GM19438 (cell line): ENCODE measurements around the gene DR1.
A peak's percentile ranks its signal among the peaks of the same experiment; 100 is the strongest.
"Not testable (repeated sequence)": the region's sequence is repeated elsewhere in the genome, so short reads cannot be mapped to it uniquely, and the experiment has no call there.

Source experiments
- ATAC-seq: cut with Tn5 transposase; IDR thresholded peaks from one replicate; pipeline ENCODE4 v1.9.1; 2021; ENCODE audit warnings: low read depth; ENCODE audit not compliant: unreplicated experiment

The DR1 gene

GRCh38 chr1:93339171-93339697, 6.5 kb upstream of the DR1 start:
- no peak for ATAC-seq

GRCh38 chr1:93340090-93340489, 5.6 kb upstream of the DR1 start:
- no peak for ATAC-seq

GRCh38 chr1:93344484-93344883, 1.2 kb upstream of the DR1 start:
- ATAC-seq: no peak

GRCh38 chr1:93344886-93345632, 648 bp upstream of the DR1 start:
- peak; percentile 29 for ATAC-seq

GRCh38 chr1:93346421-93346993, 800 bp downstream of the DR1 start:
- peak; percentile 30 for ATAC-seq

GRCh38 chr1:93347334-93347899, 1.7 kb downstream of the DR1 start:
- ATAC-seq: no peak

- ATAC-seq: no peak
Observed at GRCh38 chr1:93348104-93348728, 2.5 kb downstream of the DR1 start.

GRCh38 chr1:93349231-93350135, 3.8 kb downstream of the DR1 start:
- ATAC-seq: no peak

GRCh38 chr1:93350322-93350721, 4.6 kb downstream of the DR1 start:
- ATAC-seq: no peak

GRCh38 chr1:93350875-93351274, 5.2 kb downstream of the DR1 start:
- ATAC-seq: no peak

- not testable (repeated sequence) for ATAC-seq
Observed at GRCh38 chr1:93351346-93351745, 5.6 kb downstream of the DR1 start.

- no peak for ATAC-seq
Observed at GRCh38 chr1:93352376-93352775, 6.7 kb downstream of the DR1 start.

GRCh38 chr1:93353286-93353685, 7.6 kb downstream of the DR1 start:
- no peak for ATAC-seq

GRCh38 chr1:93354749-93355148, 9.0 kb downstream of the DR1 start:
- ATAC-seq: no peak

- no peak for ATAC-seq
Observed at GRCh38 chr1:93357242-93357641, 11.5 kb downstream of the DR1 start.

- ATAC-seq: no peak
Observed at GRCh38 chr1:93358293-93358692, 12.6 kb downstream of the DR1 start.

GRCh38 chr1:93360111-93360510, 14.4 kb downstream of the DR1 start:
- no peak for ATAC-seq

GRCh38 chr1:93362237-93362636, 16.5 kb downstream of the DR1 start:
- no peak for ATAC-seq

- ATAC-seq: no peak
Observed at GRCh38 chr1:93365813-93366212, 20.1 kb downstream of the DR1 start.

GRCh38 chr1:93369734-93370133, 24.0 kb downstream of the DR1 start:
- ATAC-seq: no peak
